Measurements from ENCODE around the gene SPTBN1. TPM values are rescaled to one million over a fixed set of nuclear protein-coding genes. Genes with fewer than 3 reads are reported as not detected.

Gene SPTBN1
- total and polyA plus RNA-seq, 2 donors (not counting 3 experiments of a cell fraction or from before 2014, with no cell fraction given), result 63.3 to 320 TPM

DNA sequence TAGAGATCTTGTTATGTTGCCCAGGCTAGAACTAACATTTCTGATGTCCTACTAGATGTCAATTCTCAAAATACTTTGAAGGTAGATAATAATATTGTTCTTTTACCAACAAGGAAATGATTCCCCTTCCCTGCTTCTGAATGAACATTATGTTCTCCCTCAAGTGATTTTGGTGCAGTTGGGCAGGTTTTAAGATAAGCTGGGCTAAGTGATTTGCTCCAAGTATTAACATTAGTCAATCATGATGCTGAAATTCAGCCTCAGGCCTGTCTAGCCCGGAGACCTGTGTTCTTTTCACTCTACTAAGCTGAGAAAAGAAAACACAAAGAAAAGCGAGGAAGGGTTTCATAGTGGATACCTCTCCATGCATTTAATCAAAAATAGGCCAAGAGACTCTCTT lies 38.5 kb upstream of the SPTBN1 start:
- ChIA-PET CTCF (no interaction called here), POLR2A (no interaction called here)
- FAIRE-seq (no peak), DNase-seq (ENCODE audit: low read depth, low spot score) (no peak)
- H3K4me2 ChIP-seq (ENCODE audit: insufficient read depth, low read length), result no peak overlapping the region
- no peaks in the 10 kb centered on the region for H3K36me3 ChIP-seq (ENCODE audit: control insufficient read depth in 2 of 2, extremely low read depth in 1 of 2, insufficient read depth in 2 of 2, low read length in 2 of 2)
- H3K9me1 ChIP-seq (replicated peaks; ENCODE audit: control insufficient read depth, extremely low read depth, insufficient read depth, low read length), result no peaks in the 10 kb centered on the region
- no peak overlapping the region for H2AFZ ChIP-seq (ENCODE audit: low read depth, low read length)
- H3K9ac ChIP-seq (replicated peaks; ENCODE audit: extremely low read depth, insufficient read depth, low read length), result no peak overlapping the region
- H3K27ac ChIP-seq (ENCODE audit: insufficient read depth, low read depth, low read length), result peak overlapping the region; percentile 74
- BruUV-seq (replicated peaks), result TSS peak; percentile 39
- H3K9me3 ChIP-seq (replicated peaks; ENCODE audit: control insufficient read depth, insufficient read depth, low read length), result no peaks in the 10 kb centered on the region
- TF ChIP-seq FOS (IDR thresholded peaks at IDR 0.05; ENCODE audit: borderline replicate concordance, insufficient read depth, low read length), result no peak
- TF ChIP-seq JUN (IDR thresholded peaks at IDR 0.05; ENCODE audit: borderline replicate concordance, insufficient read depth, insufficient read length, low read depth), result no peak
- TF ChIP-seq MYC (IDR thresholded peaks at IDR 0.05; ENCODE audit: low read depth, low read length), result no peak
- no peak for TF ChIP-seq CTCF (IDR thresholded peaks at IDR 0.05; ENCODE audit: extremely low read depth in 1 of 2, insufficient read depth in 1 of 2, low read depth in 1 of 2, low read length in 2 of 2)
- no peak for TF ChIP-seq EZH2 (IDR thresholded peaks at IDR 0.05; ENCODE audit: borderline replicate concordance, low read depth, low read length, severe bottlenecking)
- TF ChIP-seq POLR2AphosphoS5 (IDR thresholded peaks at IDR 0.05; ENCODE audit: insufficient read depth, low read depth, low read length), result no peak
- TF ChIP-seq, protein P1, sequence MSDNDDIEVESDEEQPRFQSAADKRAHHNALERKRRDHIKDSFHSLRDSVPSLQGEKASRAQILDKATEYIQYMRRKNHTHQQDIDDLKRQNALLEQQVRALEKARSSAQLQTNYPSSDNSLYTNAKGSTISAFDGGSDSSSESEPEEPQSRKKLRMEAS (IDR thresholded peaks at IDR 0.05; ENCODE audit: insufficient read depth, insufficient read length), result no peak
- TF ChIP-seq POLR2A (IDR thresholded peaks at IDR 0.05; ENCODE audit: low read depth, low read length), result no peak
- no peak for TF ChIP-seq GATA2 (IDR thresholded peaks at IDR 0.05; ENCODE audit: insufficient read depth, insufficient read length, low read depth, low read length)
- no peak overlapping the region for H3K4me3 ChIP-seq (replicated peaks in 1 of 3; ENCODE audit: insufficient read depth in 1 of 3, low read depth in 1 of 3, low read length in 3 of 3)
- intact Hi-C loops (cut with micrococcal nuclease) (loop anchor here (2.0 to 5.0 kb wide), 4 partner anchors 55 to 210 kb away; a partner anchor contains a TSS), dilution Hi-C loops (cut with MboI; ENCODE audit: extremely low pct_ligation_motif_present, low sequenced_read_pairs) (no loop called here)
- peaks cover 44% of the 10 kb centered on the region for H3K4me1 ChIP-seq (ENCODE audit: control insufficient read depth, extremely low read depth, insufficient read depth, low read length)
- no peaks in the 10 kb centered on the region for H3K79me2 ChIP-seq (ENCODE audit: control insufficient read depth, insufficient read depth, low read length)
- no peaks in the 10 kb centered on the region for H4K20me1 ChIP-seq (replicated peaks; ENCODE audit: control insufficient read depth, extremely low read depth, insufficient read depth, low read length)
- H3K27me3 ChIP-seq (ENCODE audit: control insufficient read depth in 2 of 2, insufficient read depth in 2 of 2, low read length in 2 of 2), result no peaks in the 10 kb centered on the region
